HG03097 (cell line): ENCODE data around the gene MAP2.

Source experiments
- ATAC-seq: cut with Tn5 transposase; IDR thresholded peaks from one replicate; pipeline ENCODE4 v1.9.1; 2021; ENCODE audit not compliant: unreplicated experiment, low FRiP score

Gene MAP2, protein sequence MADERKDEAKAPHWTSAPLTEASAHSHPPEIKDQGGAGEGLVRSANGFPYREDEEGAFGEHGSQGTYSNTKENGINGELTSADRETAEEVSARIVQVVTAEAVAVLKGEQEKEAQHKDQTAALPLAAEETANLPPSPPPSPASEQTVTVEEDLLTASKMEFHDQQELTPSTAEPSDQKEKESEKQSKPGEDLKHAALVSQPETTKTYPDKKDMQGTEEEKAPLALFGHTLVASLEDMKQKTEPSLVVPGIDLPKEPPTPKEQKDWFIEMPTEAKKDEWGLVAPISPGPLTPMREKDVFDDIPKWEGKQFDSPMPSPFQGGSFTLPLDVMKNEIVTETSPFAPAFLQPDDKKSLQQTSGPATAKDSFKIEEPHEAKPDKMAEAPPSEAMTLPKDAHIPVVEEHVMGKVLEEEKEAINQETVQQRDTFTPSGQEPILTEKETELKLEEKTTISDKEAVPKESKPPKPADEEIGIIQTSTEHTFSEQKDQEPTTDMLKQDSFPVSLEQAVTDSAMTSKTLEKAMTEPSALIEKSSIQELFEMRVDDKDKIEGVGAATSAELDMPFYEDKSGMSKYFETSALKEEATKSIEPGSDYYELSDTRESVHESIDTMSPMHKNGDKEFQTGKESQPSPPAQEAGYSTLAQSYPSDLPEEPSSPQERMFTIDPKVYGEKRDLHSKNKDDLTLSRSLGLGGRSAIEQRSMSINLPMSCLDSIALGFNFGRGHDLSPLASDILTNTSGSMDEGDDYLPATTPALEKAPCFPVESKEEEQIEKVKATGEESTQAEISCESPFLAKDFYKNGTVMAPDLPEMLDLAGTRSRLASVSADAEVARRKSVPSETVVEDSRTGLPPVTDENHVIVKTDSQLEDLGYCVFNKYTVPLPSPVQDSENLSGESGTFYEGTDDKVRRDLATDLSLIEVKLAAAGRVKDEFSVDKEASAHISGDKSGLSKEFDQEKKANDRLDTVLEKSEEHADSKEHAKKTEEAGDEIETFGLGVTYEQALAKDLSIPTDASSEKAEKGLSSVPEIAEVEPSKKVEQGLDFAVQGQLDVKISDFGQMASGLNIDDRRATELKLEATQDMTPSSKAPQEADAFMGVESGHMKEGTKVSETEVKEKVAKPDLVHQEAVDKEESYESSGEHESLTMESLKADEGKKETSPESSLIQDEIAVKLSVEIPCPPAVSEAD (N-terminal part only)

DNA sequence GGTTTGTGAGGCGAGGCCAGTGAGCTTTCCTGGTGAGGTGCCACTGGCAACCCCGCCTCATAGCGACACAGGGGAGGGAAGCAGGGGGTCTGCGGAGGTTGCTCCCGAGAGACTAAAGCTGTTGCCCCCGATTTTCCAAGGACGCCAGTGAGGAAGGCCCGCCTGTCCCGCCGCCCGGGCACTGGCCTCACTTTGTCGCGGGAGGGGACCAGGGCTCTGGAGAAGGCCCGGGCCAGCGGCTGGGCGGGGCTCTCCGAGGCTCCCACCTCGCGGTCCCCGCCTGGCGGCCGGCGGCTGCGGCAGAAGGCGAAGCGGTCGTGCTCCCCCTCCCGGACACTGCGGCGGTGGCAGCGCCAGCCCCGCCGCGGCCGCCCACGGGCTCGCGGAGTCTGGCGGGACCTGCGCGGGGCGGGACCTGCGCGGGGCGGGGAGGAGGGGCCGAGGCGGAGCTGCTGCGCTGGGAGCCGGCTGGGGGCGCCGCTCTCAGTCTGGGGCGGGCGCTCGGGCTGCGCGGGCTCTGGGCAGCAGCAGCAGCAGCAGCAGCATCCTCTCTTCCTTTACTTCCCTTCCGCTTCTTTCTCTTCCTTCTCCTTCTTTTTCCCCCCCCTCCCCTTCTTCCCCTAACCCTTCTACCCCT lies at the start of gene MAP2:
TSS of gene MAP2 (plus strand) at position 486 of the 637 bp plus-strand sequence. CDS start 229,124 bp downstream, outside the sequence.
- ATAC-seq, result peak; percentile 98

DNA sequence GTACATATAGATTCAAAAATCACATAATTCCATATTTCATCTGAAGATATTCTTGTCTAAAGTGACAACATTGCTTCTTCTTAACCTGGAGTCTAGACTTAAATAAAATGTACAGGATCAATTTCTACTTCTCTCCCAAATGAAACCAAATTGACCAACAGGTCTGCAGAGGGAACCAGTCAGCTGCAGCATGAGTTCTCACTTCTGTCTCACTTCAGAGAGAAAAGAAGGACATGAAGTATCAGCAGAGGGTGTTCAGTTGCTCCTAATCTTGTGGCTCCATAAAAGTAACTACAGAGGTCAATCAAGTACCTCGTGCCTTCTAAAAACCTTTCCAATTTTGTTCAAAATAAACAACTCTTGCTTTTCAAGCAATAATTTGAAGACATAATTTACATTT lies 47.2 kb upstream of the MAP2 start:
- no peak for ATAC-seq

DNA sequence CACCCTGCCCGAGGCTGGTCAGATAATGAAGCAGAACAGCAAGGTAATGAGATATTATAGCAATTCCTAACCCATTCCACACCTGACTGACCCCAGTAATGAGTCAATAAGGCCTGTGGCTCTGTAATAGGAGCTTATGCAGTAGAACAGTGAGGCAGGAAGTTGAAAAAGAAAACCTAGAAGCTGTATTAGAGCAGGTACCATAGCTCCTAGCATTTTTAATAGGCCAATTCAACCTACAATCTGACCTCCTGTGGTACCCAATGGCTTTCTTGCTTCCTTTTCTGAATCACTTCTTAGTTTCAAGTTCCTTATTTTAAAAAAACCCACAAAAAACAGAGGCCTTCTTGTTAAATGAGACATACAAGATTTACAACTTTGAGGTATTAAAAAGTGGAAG lies 43.6 kb upstream of the MAP2 start:
- peak; percentile 99 for ATAC-seq

DNA sequence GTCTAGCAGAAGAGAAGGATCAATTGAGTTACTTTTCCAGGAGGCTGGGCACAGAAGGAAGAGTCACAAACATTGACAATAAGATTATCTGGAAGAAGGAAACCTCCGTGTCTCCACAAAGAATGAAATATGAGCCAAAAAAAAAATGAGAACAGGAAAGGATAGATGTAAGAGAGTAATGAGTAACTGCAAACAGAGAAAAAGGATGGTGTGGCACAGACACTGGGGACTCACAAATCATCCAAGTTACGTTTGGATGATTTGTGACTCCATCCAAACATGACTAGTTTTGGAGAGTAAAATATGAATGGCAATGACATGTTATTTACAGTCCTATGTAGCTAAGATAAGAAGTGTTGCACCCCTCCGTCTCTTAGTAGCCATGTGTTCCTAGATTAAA lies 42.8 kb upstream of the MAP2 start:
- no peak for ATAC-seq

DNA sequence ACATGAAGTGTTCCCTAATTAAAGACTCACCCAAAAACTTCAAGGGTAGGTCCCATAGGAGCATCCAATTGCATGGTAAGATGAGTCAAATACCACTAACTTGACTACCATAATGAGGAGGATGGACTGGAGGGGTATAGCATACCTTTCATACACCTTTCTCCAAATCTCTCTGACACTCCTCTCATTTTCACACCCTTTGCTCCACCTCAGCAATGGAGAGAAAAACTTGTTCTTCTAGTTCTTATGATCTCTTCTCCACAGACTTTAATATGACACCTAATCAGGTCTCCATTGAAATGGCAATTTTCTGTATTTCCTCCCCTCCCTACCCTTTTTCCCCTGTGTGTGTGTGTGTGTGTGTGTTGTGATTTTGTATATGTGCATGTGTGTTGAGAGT lies 41.1 kb upstream of the MAP2 start:
- ATAC-seq, result no peak

DNA sequence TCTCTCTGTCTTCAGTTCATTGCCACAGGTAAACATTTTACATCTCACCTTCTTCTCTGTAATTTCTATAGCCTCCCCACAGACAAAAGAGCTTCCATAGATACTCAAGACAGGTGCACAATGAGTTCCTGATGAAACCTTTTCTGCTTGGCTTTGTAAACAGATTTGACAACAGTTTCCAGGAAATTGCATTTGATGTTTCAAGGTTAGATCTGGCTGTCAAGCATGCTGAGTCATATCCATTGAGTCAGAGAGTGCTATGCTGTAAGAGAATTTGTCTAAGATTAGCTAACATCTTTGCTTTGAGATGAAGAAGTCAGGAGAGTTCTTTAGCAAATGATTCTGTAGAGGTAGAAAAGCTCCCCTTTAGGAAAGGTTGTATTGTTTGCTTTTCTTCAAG lies 40.6 kb upstream of the MAP2 start:
- ATAC-seq, result no peak

DNA sequence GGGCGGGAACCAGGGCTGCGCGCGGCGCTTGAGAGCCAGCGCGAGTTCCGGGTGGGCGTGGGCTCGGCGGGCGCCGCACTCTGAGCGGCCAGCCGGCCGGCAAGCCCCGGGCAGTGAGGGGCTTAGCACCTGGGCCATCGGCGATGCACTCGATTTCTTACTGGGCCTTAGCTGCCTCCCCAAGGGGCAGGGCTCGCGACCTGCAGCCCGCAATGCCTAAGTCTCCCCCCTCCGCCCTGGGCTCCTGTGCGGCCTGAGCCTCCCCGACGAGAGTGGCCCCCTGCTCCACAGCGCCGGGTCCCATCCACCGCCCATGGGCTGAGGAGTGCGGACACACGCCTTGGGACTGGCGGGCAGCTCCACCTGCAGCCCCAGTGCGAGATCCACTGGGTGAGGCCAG lies 36.5 kb upstream of the MAP2 start:
- ATAC-seq, result no peak

DNA sequence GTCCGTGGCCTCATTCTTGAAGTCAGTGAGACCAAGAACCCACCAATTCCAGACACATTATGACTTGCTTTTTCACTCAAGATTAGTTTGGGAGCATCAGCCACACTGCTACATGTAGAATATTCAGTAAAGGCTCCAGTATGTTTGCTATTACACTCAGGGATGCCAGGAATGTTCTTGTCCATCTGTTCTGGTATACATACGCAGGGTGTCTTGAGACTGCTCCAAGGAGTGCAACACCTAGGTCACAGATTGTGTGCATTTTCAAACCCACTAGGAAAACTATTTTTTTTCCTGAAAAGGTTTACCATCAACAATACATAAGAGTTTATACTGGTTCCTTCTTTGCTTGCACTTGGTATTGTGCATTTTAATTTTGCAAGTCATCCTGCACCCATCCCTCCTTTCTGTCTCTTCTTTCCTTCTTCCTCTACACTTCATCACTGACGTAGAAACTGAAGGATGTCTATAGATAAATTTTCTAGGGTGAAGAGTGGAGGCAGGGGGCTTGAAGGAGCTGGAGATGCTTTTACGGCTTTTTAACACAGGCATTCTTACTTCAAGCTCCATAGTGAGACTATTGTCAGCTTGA lies 35.3 kb upstream of the MAP2 start:
- ATAC-seq, result no peak

DNA sequence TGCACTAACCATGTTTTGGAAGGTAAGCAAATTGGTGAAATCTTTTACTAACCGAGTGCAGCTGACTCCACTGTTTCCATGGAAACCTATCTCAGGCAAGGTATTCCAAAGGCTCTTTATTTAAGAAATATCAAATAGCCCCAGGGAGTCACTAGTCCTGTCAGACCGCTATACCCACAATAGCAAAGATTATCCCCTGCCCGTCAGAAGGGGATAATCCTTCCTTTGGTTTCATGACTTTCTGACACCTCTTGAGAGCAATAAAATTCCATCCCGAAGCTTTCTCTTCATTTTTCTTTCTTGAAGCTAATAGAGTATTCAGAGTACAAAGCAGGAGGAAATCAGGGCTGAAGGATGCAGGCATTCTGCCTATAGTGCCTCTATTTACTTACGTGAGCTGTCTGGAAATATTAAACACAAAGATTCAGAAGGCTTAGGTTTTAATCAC lies 34.7 kb upstream of the MAP2 start:
- no peak for ATAC-seq

DNA sequence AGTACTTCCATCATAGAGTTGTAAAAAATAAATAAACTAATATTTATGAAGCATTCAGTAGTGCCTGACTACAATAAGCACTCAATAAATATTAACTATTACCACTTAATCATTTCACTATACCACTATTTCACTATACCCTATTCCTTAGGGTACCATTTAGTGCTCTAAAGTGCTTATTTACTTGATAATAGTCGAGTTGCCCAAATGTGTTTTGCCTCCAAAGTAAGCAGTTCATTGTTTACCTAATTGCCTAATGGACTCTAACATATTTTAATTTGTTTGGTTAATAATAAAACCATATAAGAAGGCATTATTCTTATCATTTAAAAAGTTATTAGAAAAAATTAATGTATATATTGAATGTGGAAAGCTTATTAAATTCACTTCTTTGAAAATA lies 33.0 kb upstream of the MAP2 start:
- no peak for ATAC-seq

DNA sequence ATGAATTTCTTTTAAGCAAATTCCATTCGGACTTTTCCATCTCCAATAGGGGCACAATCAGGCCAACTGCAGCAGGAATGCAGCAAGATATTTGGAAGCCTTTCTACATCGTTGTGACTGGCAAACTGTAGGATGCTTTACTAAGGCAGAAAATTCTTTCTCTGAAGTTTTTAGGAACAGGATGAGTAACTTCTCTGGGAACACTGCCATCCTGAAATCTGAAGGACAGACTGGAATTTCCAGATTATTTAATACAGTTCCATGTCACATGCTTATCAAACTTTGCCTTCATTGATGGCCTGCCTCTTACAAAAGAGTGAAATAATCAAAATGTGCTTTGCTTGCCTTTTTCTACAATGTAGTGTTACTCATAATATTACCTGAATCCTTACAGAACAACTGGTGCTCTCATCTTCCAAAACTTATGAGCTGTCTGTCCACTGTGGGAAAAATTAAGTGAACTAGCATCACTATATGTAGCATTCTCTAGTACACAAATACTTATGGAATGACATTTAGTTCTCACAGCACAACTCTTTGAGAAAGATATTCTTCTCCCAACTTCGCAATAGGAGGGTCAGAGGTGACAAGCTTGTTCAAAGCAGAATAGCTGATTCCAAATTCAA lies 32.0 kb upstream of the MAP2 start:
- no peak for ATAC-seq

DNA sequence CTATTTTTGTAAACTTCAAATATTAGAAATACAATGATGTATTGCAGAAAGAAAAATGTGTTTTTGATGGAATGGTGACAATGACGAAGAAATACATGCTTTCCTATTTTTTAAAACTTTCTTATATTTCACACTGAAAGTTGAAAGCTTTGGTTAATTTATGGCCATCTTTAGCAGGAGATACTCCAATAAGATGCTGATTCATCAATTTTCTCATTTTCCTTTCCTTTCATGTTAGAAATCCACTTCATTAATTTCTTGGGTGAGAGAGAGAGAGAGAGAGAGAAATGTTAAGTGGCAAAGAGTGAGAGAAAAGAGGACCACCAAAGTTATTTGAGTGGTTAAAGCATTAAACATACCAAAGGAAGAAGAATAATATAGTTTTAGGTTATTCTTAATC lies 28.6 kb upstream of the MAP2 start:
- no peak for ATAC-seq

DNA sequence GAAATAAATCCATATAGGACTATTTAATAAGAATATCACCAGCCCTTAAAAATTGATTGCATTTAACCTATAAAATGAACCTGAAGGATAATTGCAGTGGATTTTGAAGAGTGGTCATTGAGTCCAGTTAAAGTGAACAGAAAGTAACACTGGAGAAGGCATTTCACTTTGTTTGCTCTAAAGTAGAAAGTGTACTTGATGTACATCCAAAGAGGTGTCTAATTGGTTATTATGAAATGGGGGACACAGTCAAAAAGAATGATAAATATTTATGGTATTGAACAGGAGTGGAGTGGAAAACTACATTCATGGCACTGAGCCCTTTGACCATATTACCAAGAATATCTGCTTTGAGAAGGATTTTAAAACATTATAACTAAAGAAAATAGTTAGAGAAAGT lies 28.2 kb upstream of the MAP2 start:
- no peak for ATAC-seq

DNA sequence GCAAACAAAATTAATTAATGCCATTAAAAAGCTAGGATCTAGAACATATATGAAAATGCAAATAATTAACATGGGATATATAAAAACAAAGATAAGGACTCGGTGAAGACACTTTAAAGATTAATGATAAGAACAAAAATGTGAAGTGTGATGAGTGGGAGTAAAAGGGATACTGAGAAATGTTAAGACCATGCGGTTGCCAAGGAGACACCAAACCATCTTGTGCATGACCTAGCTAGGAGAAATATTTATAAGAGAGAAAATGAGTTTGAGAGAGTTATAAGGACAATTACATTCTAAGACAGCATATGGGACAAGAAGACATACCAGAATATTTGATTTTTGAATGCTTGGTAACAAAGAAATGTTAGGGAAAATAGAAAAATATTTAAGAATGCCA lies 25.4 kb upstream of the MAP2 start:
- no peak for ATAC-seq

DNA sequence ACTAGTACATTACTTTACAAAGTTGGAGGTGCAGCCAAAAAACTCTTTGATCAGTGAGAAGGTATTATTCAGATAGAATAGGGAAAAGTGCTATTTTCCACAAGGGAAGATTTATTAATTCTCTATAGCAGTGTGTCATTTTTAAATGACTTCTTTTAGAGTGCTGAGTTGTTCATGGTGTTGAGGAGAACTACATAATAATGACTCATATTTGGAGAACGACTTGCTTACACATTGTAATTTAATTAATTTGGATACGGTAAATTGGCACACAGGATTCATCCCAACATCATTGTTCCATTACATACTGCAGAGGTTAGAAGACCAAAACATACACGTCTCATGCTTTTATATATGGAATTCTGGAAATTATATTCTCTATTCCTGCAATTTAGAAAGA lies 22.1 kb upstream of the MAP2 start:
- no peak for ATAC-seq

DNA sequence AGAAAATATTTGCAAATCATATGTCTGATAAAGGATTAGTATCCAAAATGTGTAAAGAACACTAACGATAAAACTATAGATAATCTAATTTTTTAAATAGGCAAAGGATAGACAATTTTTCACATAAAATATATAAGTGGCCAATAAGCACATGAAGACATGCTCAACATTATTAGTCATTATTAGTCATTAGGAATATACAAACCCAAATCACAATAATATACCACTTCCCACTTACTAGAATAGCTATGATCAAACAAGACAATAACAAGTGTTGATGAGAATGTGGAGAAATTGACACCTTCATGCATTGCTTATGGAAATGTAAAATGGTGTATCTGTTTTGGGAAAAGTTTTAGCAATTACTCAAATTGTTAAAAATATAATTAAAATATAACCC lies 12.6 kb upstream of the MAP2 start:
- ATAC-seq, result no peak

DNA sequence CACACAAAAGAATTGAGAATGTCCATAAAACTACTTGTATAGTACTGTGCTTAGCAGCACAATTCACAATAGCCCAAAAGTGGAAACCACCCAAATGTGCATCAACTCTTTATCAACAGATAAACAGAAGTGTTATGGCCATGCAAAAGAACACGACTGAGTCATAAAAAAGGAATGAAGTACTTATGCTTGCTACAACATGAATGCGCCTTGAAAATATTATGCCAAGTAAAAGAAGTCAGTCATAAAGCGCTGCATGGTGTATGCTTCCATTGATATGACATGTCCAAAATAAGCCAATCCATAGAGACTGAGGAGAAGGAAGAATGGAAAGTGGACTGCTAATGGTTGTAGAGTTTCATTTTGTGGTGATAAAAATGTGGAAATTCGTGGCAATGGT lies 12.1 kb upstream of the MAP2 start:
- no peak for ATAC-seq

DNA sequence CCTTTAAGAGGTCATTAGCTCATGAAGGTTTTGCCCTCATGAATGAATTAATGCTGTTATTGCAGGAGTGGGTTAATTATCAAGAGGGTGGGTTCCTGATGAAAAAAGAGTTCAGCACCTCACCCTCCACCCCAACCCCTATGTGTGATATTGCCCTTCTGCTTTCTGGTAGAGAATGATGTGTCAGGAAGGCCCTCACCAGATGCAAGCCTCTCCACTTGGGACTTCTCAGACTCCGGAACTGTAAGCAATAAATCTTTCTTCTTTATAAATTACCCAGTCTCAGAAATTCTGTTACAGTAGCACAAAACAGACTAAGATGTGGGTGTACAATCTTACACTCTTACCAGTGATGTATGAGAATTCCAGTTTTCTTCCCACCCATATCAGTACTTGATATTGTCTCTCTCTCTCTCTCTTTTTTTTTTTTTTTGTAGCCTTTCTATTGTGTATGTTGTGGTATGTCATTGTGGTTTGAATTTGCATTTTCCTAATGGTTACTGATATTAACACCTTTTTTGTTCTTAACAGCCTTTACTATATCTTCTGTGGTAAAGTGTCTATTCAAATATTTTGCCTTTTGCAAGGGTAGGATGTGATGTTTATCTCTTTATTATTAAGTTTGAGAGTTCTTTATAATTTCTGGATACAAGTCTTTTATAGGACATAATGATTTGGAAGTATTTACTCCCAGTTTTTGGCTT lies 10.4 kb upstream of the MAP2 start:
- no peak for ATAC-seq

DNA sequence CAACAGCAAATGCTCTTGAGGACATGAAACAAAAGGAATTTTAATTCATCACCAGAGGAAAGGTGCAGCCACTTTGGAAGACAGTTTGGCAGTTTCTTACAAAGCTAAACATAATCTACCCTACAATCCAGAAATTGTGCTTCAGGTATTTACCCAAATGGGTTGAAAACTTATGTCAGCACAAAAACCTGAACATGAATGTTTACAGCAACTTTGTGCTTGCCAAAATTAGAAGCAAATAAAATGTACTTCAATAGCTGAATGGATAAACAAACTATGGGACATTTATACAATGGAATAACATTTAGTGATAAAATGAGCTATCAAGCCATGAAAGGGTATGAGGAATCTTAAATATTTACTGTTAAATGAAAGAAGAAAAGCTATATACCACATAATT lies 6.9 kb upstream of the MAP2 start:
- no peak for ATAC-seq
